Activated CD4-positive, CD25-positive, alpha-beta regulatory T cell treated with anti-CD3 and anti-CD28 coated beads, Interleukin-2, amount 50 U/mL, for 16 hours (primary cell): ENCODE results near the gene MYPOP.
"Not testable (repeated sequence)": the region's sequence is repeated elsewhere in the genome, so short reads cannot be mapped to it uniquely, and the experiment has no call there.

ENCODE experiments used
- DNase-seq: peaks from one replicate; pipeline ENCODE4 v3.0.0-alpha.2; 2020; ENCODE audit warnings: low read depth, low spot score

MYPOP gene

DNA sequence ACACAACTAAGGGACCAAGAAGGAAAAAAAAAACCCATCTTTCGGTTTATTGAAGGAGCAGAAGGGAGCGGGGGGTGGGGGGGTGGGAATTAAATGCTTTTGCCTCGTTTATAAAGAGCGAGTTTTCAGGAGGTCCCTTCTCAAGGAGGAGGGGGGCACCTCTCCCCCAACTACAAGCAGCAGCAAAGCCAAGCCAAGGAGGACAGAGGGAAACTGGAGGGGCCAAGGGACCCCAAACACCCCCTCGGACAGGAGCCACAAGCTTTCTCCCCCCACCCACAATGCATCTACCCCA lies 18.9 kb downstream of the MYPOP start:
- no peak for DNase-seq

DNA sequence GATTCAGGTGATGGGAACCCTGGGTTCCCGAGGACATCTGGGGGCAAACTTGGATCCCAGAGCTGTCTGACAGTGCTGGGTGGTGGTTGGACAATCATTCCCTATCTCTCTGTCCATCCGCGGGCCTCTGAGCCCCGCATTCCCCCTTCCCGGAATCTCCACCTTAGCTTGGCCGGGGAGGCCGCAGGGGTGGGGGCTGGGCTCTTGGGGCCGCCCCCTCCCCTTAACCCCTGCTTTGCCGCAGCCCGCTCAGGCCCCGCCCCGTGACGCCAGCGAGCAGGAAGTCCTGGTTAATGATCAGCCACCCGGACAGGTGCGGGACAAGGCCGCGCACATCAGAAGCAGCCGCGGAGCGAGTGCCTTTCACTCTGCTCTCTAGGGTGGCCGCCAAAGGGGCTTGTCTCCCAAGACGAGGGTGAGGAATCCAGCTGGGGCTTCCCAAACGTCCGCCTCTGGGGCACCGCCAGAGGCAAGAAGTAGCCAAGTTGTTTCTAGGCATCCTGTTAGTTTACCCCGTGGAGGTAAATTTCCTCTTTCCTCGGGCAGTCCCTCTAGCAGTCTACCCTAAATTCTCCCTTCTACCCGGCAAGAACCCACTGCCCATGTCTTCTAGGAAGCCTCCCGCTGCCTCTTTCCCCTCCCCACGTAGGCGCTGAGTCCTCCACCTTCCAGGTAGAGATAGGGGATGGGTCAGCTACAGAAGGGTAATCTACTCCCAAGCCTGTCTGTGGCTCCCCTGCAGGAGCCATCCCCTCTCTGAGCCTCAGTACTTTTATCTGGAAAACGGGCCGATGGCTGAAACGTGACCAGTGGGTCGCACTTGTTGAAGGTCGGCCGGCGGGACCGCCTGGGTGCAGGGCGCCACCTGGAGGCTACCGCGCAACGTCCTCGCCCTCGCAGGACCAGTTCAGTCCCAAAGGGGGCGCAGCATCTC lies 19.5 kb downstream of the MYPOP start:
- DNase-seq: peak; percentile 66

GRCh38 chr19:45881909-45882528 lies 20.4 kb downstream of the MYPOP start:
- DNase-seq: no peak

GRCh38 chr19:45881082-45881908 lies 21.1 kb downstream of the MYPOP start:
- no peak for DNase-seq

GRCh38 chr19:45879971-45880370 lies 22.4 kb downstream of the MYPOP start:
- no peak for DNase-seq

- DNase-seq: no peak
Observed at GRCh38 chr19:45879055-45879454, 23.4 kb downstream of the MYPOP start.

- no peak for DNase-seq
Observed at GRCh38 chr19:45878043-45878794, 24.2 kb downstream of the MYPOP start.

GRCh38 chr19:45876411-45877197 lies 25.8 kb downstream of the MYPOP start:
- DNase-seq: no peak

DNA sequence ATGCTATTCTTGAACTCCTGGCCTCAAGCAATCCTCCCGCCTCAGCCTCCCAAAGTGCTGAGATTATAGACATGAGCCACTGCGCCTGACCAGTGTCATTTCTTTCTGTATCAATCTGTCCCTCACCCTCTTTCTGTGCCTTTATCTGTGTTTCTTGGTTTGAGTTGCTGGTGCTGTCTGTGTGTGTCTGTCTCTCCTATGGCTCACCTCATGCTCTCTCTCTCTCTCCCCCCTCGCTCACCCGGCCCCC lies 26.3 kb downstream of the MYPOP start:
- DNase-seq: no peak

DNA sequence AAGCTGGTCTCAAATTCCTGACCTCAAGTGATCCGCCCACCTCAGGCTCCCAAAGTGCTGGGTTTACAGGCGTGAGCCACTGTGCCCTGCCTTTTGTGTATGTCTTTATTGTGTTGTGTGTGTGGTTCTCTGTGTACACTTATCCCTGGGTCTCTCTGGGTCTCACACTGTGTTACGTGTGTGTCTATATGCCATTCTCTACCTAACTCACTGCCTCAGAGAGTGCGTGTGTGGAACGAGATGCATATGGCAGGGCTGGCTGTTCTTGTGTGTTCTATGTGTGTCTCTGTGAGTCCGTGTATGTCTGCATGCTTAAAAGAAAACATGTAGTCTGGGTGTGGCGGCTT lies 27.8 kb downstream of the MYPOP start:
- DNase-seq: no peak

- no peak for DNase-seq
Observed at GRCh38 chr19:45873219-45873772, 29.1 kb downstream of the MYPOP start.

GRCh38 chr19:45872095-45872919 lies 30.1 kb downstream of the MYPOP start:
- no peak for DNase-seq

DNA sequence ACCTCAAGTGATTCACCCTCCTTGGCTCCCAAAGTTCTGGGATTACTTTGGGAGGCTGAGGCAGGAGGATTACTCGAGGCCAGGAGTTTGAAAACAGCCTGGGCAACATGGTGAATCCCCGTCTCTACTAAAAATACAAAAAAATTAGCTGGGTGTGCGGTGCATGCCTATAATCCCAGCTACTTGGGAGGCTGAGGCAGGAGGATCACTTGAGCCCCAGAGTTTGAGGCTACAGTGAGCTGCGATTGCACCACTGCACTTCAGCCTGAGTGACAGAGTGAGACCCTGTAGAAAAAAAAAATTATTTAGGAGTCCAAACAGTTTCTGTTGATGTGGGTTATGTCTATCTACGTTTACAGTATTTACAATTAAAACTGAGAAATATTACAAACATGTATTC lies 31.6 kb downstream of the MYPOP start:
- DNase-seq: no peak

GRCh38 chr19:45867241-45867640 lies 35.2 kb downstream of the MYPOP start:
- not testable (repeated sequence) for DNase-seq

- DNase-seq: no peak
Observed at GRCh38 chr19:45866400-45867176, 35.8 kb downstream of the MYPOP start.

GRCh38 chr19:45865269-45865948 lies 37.0 kb downstream of the MYPOP start:
- DNase-seq: no peak

- no peak for DNase-seq
Observed at GRCh38 chr19:45864629-45865082, 37.8 kb downstream of the MYPOP start.

- no peak for DNase-seq
Observed at GRCh38 chr19:45863840-45864628, 38.4 kb downstream of the MYPOP start, which contains the start of gene FOXA3. Gene FOXA3, plus strand, starts transcription at chr19:45864326. Its CDS starts 131 bp downstream, at chr19:45864457.
